PFSK-1 (cell line): ENCODE data around the gene XIRP2.

ENCODE experiments used
- FOXP2 ChIP-seq: optimal IDR thresholded peaks from 2 replicates; pipeline ENCODE3; 2011; ENCODE audit warnings: borderline replicate concordance, control low read depth, inconsistent platforms; ENCODE audit not compliant: insufficient read depth; ENCODE audit errors: extremely low read length, extremely low read depth
- POLR2AphosphoS5 ChIP-seq: IDR thresholded peaks from 2 replicates; pipeline ENCODE4 v1.6.1; 2012; ENCODE audit warnings: low read depth, mild to moderate bottlenecking, control low read depth, low read length, moderate library complexity
- REST ChIP-seq, 2 experiments: IDR thresholded peaks; 2 replicates each; pipeline versions ENCODE4 v1.6.1 to v1.8.0; 2011 to 2012; ENCODE audit warnings: low read depth in 2 of 2, low read length in 2 of 2, control low read depth in 1 of 2, inconsistent platforms in 1 of 2, mild to moderate bottlenecking in 1 of 2, moderate library complexity in 1 of 2; ENCODE audit not compliant: insufficient read depth in 1 of 2
- SIN3A ChIP-seq: IDR thresholded peaks from 2 replicates; pipeline ENCODE4 v1.6.1; 2012; ENCODE audit warnings: mild to moderate bottlenecking, low read length, moderate library complexity, borderline replicate concordance; ENCODE audit not compliant: insufficient read depth
- TAF1 ChIP-seq: IDR thresholded peaks from 2 replicates; pipeline ENCODE4 v1.6.1; 2012; ENCODE audit warnings: low read length, control low read depth, borderline replicate concordance; ENCODE audit not compliant: insufficient read depth

The XIRP2 gene

GRCh38 chr2:166957686-166958085 is 69.4 kb downstream of the XIRP2 start:
- TF ChIP-seq TAF1 (no peak), REST (IDR thresholded peaks at IDR 0.05; ENCODE audit: insufficient read depth in 1 of 2, low read depth in 2 of 2, low read length in 2 of 2) (no peak), SIN3A (no peak), POLR2AphosphoS5 (no peak), FOXP2 (no peak)

DNA sequence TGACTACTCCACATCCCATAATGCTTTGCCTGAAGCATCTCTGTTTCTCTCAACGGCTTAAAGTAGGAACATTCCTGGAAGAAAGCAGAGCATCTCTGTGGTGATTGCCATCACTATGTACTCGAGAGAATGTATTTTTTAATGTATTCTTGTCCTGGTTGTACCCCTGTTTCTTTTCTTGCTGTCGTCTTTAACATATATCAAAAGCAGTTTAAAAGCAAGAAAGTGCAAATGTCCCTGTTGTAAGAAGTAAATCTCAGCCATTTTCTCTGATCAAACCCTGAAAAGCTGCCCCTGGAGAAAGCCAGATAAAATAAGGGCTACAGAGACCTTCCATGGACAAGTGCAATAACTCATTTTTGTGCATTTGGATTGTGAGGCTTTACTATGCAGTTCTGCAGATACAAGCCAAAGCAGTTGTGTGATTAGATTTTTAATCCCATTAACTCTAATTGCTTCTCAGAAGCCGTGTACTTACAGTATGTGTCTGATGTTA is 70.8 kb downstream of the XIRP2 start:
- no peak for TF ChIP-seq SIN3A

- no peak for TF ChIP-seq TAF1
- TF ChIP-seq REST (IDR thresholded peaks at IDR 0.05; ENCODE audit: insufficient read depth in 1 of 2, low read depth in 2 of 2, low read length in 2 of 2), result no peak
- no peak for TF ChIP-seq POLR2AphosphoS5
- TF ChIP-seq FOXP2, result no peak
- TF ChIP-seq SIN3A, result no peak
Observed at GRCh38 chr2:166959556-166959955, 71.3 kb downstream of the XIRP2 start.

- TF ChIP-seq FOXP2, result no peak
- no peak for TF ChIP-seq POLR2AphosphoS5
- TF ChIP-seq REST (IDR thresholded peaks at IDR 0.05; ENCODE audit: insufficient read depth in 1 of 2, low read depth in 2 of 2, low read length in 2 of 2), result no peak
- TF ChIP-seq TAF1, result no peak
- no peak for TF ChIP-seq SIN3A
Observed at GRCh38 chr2:166960702-166961270, 72.5 kb downstream of the XIRP2 start.

GRCh38 chr2:166961933-166962332 is 73.7 kb downstream of the XIRP2 start:
- TF ChIP-seq SIN3A (no peak), POLR2AphosphoS5 (no peak), REST (IDR thresholded peaks at IDR 0.05; ENCODE audit: insufficient read depth in 1 of 2, low read depth in 2 of 2, low read length in 2 of 2) (no peak), TAF1 (no peak), FOXP2 (no peak)
